ENCODE data around the gene STUM. TPM values are rescaled to one million over a fixed set of nuclear protein-coding genes. Genes with fewer than 3 reads are reported as not detected.

Gene STUM
- total RNA-seq, 1 experiment from 2014 or later, result 0.11 TPM

DNA sequence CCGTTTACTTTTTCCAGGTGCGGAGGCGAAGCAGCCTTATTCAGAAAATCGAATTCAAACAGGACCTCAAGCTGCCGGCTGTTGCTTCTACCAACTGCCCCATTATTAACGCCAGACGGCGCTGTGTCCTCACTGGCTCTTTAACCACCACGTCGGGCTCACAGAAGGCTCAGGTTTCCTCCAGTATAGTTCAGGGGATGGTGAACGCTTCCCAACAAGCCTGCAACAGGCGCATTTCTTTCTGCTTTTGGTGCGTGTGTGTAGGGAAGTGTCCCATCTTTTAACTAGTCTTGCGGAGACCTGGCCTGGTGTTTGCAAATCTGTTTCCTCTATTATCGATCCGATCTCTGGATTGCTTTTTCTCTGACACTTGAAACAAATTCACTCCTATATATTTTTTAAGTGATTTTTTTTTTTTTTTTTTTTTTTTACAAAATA, 791 bp upstream of the STUM start:
- WGBS (ENCODE audit: extremely low coverage, insufficient read length, low lambda C conversion rate), result no CpG with 5 or more reads among the region's 16 CpGs
- Mint-ChIP-seq H3K4me3 (peak overlapping the region; percentile 42 to 69; a peak in 4 of 5 replicates), H3K27ac (no peak overlapping the region), H3K9me3 (no peaks in the 10 kb centered on the region), H3K4me1 (peaks cover 29 to 30% of the 10 kb centered on the region in 2 experiments), H3K36me3 (ENCODE audit: insufficient read depth in 1 of 3, low read depth in 3 of 3) (no peaks in the 10 kb centered on the region), H3K27me3 (ENCODE audit: low read depth) (peaks cover 79% of the 10 kb centered on the region)
- Histone ChIP-seq H3K9me3 (ENCODE audit: control insufficient read depth, low read depth, low read length) (no peaks in the 10 kb centered on the region), H3T11ph (ENCODE audit: low read length) (no peak overlapping the region), H3K4me1 (ENCODE audit: insufficient read depth, low read length) (peaks cover 6% of the 10 kb centered on the region; the same call in 1 of the 2 replicates), H2AFZ (ENCODE audit: low read length) (no peak overlapping the region), H2BK120ac (ENCODE audit: low read depth, low read length, poor library complexity, severe bottlenecking) (no peak overlapping the region), H4K91ac (ENCODE audit: insufficient read length, low read depth, low read length) (no peak overlapping the region), H3K79me2 (ENCODE audit: insufficient read depth, low read length) (no peaks in the 10 kb centered on the region), H3K14ac (ENCODE audit: insufficient read depth, low read length) (no peak overlapping the region), H3K4ac (ENCODE audit: low read depth, low read length) (no peak overlapping the region), H4K5ac (ENCODE audit: insufficient read length, low read depth, low read length) (no peak overlapping the region), H2BK12ac (ENCODE audit: insufficient read length, low read depth, low read length) (no peak overlapping the region), H2BK15ac (ENCODE audit: low read depth, low read length) (no peak overlapping the region), H3K27me3 (ENCODE audit: insufficient read depth, low read length) (peaks cover 23% of the 10 kb centered on the region; the same call in 1 of the 2 replicates), H3K56ac (ENCODE audit: insufficient read length, low read depth, low read length) (no peak overlapping the region), H2BK5ac (ENCODE audit: insufficient read length, low read length) (no peak overlapping the region), H4K8ac (replicated peaks; ENCODE audit: insufficient read length, low read depth, low read length) (no peak overlapping the region), H2AK5ac (ENCODE audit: insufficient read length, low read length) (no peak overlapping the region), H3K4me2 (ENCODE audit: insufficient read depth, insufficient read length, low read length) (peak overlapping the region; percentile 56), H4K20me1 (ENCODE audit: control insufficient read depth, insufficient read depth, insufficient read length) (no peaks in the 10 kb centered on the region), H3K27ac (ENCODE audit: insufficient read length, low read depth, low read length) (no peak overlapping the region), H3K18ac (ENCODE audit: insufficient read length, low read depth, low read length) (no peak overlapping the region), H3K23ac (ENCODE audit: insufficient read length, low read depth, low read length) (no peak overlapping the region), H2BK20ac (ENCODE audit: low read depth, low read length, poor library complexity, severe bottlenecking) (no peak overlapping the region), H3K79me1 (ENCODE audit: insufficient read depth, low read depth, low read length, poor library complexity, severe bottlenecking) (no peaks in the 10 kb centered on the region), H3K23me2 (ENCODE audit: insufficient read length, low read depth, low read length, poor library complexity, severe bottlenecking) (peaks cover 17% of the 10 kb centered on the region), H3K9ac (ENCODE audit: extremely low read depth, insufficient read length, low read length) (no peak overlapping the region)
- DNase-seq, result peak; percentile 92
- TF ChIP-seq, protein P1, sequence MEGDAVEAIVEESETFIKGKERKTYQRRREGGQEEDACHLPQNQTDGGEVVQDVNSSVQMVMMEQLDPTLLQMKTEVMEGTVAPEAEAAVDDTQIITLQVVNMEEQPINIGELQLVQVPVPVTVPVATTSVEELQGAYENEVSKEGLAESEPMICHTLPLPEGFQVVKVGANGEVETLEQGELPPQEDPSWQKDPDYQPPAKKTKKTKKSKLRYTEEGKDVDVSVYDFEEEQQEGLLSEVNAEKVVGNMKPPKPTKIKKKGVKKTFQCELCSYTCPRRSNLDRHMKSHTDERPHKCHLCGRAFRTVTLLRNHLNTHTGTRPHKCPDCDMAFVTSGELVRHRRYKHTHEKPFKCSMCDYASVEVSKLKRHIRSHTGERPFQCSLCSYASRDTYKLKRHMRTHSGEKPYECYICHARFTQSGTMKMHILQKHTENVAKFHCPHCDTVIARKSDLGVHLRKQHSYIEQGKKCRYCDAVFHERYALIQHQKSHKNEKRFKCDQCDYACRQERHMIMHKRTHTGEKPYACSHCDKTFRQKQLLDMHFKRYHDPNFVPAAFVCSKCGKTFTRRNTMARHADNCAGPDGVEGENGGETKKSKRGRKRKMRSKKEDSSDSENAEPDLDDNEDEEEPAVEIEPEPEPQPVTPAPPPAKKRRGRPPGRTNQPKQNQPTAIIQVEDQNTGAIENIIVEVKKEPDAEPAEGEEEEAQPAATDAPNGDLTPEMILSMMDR (conservative IDR thresholded peaks at IDR 0.05), result peak; percentile 91

Data from H9 (cell line).